ENCODE data around the gene MMP24OS. TPM values are rescaled to one million over a fixed set of nuclear protein-coding genes. Genes with fewer than 3 reads are reported as not detected.
"Not testable (repeated sequence)": the region's sequence is repeated elsewhere in the genome, so short reads cannot be mapped to it uniquely, and the experiment has no call there.

Gene MMP24OS
- 10 to 100 TPM; 22.4 to 23.1 (median 22.9) TPM for total RNA-seq

DNA sequence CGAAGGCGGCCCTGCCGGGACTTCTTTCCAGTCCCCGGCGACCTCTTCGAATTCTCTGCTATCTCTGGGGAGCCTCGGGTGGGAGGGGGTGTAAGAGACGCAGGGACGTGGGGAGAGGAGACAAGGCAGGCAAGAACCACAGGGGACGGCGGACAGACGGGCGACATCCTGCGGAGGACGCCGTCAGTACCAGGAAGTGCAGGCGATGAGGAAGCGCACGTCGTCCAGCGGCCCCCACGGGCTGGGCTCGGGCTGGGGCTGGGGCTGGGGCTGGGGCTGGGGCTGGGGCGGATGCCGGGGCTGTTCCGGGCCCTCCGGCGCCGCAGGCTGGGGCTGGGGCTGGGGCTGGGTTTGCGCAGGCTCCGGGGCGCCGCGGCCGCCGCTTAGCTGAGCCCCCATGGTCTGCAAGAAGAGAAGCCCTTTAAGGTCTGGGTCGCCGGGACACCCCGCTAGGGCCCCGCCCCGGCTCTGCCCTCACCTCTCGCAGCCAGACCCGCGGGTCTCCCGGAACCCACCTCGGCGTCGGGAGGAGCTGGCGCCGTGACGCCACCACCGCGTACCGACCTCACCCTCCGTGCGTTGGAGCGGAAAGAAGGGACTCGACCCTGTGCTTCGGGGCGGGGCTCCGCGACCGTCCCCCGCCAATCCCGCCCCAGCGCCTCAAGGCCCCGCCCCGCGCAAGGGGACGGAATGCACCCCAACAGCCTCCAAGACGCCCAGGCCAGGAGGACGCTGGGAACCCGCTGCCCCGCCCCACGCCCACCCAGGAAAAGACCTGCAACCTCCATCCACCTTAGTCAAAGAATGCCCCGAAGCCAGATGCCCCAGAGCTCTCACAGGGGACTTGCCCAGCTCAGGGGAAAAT lies at the start of gene MMP24OS:
Gene MMP24OS, minus strand, starts transcription at position 592 of the 865 bp plus-strand sequence. Its CDS starts 193 bp downstream, at position 399.
- peak within 1 kb of the TSS; percentile 88 for H3K4me3 Mint-ChIP-seq
- ATAC-seq (peak; percentile 95 to 96), DNase-seq (peak; percentile 84)
- H3K4me1 Mint-ChIP-seq (ENCODE audit: low read depth): peaks cover 24% of the 10 kb centered on the region
- no peaks in the 10 kb centered on the region for H3K9me3 Mint-ChIP-seq
- H3K36me3 Mint-ChIP-seq (ENCODE audit: insufficient read depth): peaks cover 24% of the 10 kb centered on the region
- no peaks in the 10 kb centered on the region for H3K27me3 Mint-ChIP-seq (ENCODE audit: low read depth)

DNA sequence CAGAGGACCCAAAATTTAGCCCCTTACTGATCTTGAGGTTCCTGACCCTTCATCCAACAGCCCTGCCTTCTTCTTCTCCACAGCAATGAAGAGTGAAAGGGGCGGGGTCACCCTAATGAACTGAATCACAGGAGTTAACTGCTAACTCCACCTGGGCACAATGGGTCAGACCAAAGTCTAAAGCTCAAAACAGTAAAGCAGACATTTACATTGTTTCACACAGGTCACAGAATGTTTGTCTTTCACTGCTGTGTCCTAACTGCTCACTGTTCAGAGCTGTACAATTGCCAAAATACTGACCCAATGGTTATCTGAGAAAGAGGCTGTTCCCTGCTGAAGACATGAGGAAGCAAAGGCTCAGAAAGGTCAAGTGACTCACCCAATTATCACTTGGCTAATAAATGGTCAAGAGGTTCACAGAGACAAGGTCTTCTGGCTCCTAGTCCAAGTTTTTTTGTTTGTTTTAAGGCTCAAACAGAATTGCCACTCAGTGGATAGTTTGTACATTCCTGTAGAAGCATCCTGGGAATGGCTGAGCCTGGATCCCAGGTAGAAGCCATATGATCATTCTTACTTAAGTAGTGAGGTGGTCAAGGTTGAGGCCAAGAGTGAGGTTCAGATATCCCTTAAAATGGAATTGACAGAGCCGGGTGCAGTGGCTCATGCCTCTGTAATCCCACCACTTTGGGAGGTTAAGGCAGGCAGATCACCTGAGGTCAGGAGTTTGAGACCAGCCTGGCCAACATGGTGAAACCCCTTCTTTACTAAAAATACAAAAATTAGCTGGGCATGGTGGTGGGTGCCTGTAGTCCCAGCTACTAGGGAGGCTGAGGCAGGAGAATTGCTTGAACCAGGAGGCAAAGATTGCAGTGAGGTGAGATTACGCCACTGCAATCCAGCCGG lies 49.4 kb upstream of the MMP24OS start:
- ATAC-seq (no peak), DNase-seq (no peak)
- no peak overlapping the region for H3K4me3 Mint-ChIP-seq
- H3K27me3 Mint-ChIP-seq (ENCODE audit: low read depth): no peaks in the 10 kb centered on the region
- peaks cover 12% of the 10 kb centered on the region for H3K4me1 Mint-ChIP-seq (ENCODE audit: low read depth)
- H3K36me3 Mint-ChIP-seq (ENCODE audit: insufficient read depth): peaks cover 9% of the 10 kb centered on the region
- no peaks in the 10 kb centered on the region for H3K9me3 Mint-ChIP-seq

DNA sequence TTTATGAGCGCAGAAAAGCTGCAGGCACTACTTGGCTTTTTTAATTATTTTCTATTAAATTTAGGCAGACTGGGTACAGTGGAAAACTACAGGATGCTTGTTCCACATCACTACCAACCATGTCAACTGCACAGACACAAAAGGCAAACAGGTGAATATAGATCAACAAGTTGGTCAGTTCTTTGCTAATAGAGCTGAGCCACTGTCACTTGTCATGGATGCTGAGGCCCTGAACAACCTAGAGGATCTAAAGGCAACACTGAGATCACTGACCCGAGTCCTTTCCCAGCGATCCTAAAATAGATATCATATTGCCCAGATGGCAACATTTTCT lies 48.8 kb upstream of the MMP24OS start:
- no peaks in the 10 kb centered on the region for H3K9me3 Mint-ChIP-seq
- H3K27me3 Mint-ChIP-seq (ENCODE audit: low read depth): no peaks in the 10 kb centered on the region
- H3K4me1 Mint-ChIP-seq (ENCODE audit: low read depth): peaks cover 12% of the 10 kb centered on the region
- H3K4me3 Mint-ChIP-seq: no peak overlapping the region
- ATAC-seq (no peak), DNase-seq (no peak)
- peaks cover 9% of the 10 kb centered on the region for H3K36me3 Mint-ChIP-seq (ENCODE audit: insufficient read depth)

DNA sequence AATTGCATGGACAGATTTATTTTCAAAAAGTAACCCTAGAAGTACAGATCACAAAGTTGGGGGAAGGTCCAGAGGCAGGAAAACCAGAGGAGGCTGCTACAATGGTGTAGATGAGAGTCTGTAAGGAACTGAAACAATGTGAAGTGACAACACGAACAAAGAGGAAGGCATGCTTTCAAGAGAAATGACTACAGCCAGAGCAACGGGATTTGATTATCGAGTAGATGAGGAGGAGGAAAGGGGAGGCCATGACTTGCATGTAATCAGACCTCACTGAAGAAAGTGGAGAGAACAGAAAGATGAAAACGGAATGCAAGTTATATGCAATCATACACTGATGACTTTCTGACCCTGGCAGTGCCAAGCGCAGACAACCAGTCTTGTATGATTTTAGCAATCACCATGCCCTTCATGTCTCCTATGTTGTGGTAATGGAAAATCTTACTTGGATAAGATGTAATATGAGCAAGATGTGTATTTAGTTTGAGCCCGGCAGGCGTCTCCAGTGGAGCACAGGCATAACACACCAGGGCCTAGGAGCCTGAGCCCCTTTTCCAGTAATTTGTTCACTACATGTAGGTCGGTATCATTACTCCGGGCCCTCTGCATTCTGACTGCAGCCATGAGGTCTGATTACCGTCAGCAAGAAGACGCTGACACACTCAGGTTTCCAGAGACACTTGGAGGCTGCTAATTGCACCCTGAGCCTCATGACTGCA lies 48.3 kb upstream of the MMP24OS start:
- no peak for ATAC-seq
- Mint-ChIP-seq H3K4me1 (ENCODE audit: low read depth) (peaks cover 12% of the 10 kb centered on the region), H3K4me3 (no peak overlapping the region), H3K9me3 (no peaks in the 10 kb centered on the region), H3K27me3 (ENCODE audit: low read depth) (no peaks in the 10 kb centered on the region), H3K36me3 (ENCODE audit: insufficient read depth) (peaks cover 9% of the 10 kb centered on the region)
- no peak for DNase-seq

DNA sequence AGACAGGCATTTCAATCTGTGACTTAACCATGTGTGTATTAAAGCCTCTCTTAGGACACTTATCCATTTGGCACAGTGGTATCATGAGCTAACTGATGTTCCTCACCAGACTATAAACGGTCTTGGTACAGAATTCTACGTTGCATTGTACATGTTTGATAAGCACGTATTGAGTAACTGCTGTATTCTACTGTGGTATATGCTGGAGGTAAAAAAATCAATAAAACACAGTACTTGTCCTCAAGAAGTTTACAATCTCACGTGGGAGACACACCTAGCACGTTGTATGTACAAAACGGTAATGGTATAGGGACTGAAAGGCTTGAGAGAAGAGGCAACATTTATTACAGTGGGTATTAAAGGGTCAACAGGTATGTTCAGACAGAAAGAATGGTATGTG lies 47.5 kb upstream of the MMP24OS start:
- DNase-seq: no peak
- H3K27me3 Mint-ChIP-seq (ENCODE audit: low read depth): no peaks in the 10 kb centered on the region
- no peaks in the 10 kb centered on the region for H3K9me3 Mint-ChIP-seq
- no peak for ATAC-seq
- peaks cover 10% of the 10 kb centered on the region for H3K4me1 Mint-ChIP-seq (ENCODE audit: low read depth)
- no peak overlapping the region for H3K4me3 Mint-ChIP-seq
- peaks cover 12% of the 10 kb centered on the region for H3K36me3 Mint-ChIP-seq (ENCODE audit: insufficient read depth)

DNA sequence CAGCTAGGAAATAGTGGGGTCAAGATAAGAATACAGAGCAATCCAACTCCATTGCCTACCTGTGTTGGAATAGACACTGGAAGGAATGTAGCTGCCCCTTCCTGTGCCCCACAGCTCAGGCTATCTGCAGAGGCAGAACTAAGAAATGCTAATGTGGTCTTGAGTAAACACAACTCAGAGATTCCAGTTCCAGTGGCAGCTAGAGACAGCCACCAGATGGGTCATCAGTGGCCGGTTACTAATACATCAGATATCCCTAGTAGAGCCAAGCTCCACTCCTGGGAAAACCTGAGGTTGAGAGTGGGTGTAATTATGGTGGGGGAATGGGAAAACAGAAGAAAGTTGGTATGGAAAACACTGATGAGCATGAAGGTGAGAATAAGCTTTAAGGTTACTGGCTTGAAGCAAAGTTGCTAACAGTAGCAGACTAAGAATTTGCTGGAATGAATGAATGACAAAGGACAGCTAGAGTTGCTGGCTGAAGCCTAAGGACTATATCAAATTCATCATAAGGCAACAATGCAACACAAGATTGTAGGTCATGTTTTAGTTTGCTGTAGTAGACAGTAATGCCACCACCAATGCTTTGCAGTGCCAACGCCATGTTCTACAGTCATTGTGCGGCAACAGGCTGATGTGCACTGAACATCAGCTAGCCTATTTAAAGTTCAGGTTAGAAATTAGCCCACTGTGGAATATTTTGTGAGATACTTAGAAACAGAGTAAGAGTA lies 42.6 kb upstream of the MMP24OS start:
- no peaks in the 10 kb centered on the region for H3K27me3 Mint-ChIP-seq (ENCODE audit: low read depth)
- H3K9me3 Mint-ChIP-seq: no peaks in the 10 kb centered on the region
- no peak overlapping the region for H3K4me3 Mint-ChIP-seq
- peaks cover 6% of the 10 kb centered on the region for H3K36me3 Mint-ChIP-seq (ENCODE audit: insufficient read depth)
- DNase-seq: no peak
- ATAC-seq: no peak
- peaks cover 4% of the 10 kb centered on the region for H3K4me1 Mint-ChIP-seq (ENCODE audit: low read depth)

DNA sequence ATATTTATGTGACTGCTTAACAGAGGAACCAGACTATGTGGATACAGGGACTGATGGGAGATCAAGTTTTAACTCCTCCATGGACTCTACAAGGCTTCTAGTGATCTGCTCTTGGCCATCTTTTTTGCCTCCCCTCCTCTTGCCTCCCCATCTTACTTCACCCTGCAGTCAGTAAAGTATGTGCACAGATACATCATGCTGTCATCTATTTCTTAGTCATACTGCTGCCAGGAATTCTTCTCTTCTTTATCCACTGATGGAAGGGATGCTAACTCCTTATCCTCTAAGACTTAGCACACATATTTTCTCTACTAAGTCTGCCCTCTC lies 41.9 kb upstream of the MMP24OS start:
- H3K36me3 Mint-ChIP-seq (ENCODE audit: insufficient read depth): peaks cover 5% of the 10 kb centered on the region
- ATAC-seq: no peak

DNA sequence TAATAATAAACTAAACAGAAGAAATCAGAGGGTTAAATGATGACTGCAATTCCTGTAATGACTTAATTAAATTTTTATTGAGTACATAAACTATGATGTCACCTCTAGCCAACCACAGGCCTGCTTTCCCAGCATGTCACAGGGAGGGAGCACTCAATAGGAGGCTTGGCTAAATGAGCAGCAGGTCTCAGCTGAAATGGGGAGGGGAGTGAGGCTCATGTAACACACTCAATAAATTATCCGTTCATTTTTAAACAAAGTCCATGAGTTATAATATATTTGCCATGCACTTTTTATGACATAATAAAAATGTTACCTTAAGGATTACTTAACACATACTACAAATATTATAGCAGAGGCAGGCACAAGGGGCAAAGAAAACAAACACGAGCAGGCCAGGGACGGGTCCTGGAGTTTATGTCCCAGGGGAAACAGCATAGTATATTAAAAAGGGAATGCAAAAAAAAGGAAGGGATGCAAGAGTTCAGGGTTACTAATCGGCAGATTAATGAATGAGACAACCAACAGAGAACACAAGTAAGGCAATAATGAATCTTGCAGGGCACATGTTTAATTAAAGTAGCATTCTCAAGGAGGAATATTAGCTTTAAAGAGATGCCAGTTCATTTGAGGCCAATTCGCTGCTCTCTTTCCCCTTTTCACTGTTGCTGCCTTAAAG lies 41.4 kb upstream of the MMP24OS start:
- H3K4me1 Mint-ChIP-seq (ENCODE audit: low read depth): peaks cover 13% of the 10 kb centered on the region
- ATAC-seq (no peak), DNase-seq (no peak)

More for the DNA sequence above, 41.9 kb upstream of the MMP24OS start:
- Mint-ChIP-seq H3K4me1 (ENCODE audit: low read depth) (peaks cover 10% of the 10 kb centered on the region), H3K9me3 (no peaks in the 10 kb centered on the region), H3K4me3 (no peak overlapping the region), H3K27me3 (ENCODE audit: low read depth) (no peaks in the 10 kb centered on the region)
- DNase-seq: no peak

DNA sequence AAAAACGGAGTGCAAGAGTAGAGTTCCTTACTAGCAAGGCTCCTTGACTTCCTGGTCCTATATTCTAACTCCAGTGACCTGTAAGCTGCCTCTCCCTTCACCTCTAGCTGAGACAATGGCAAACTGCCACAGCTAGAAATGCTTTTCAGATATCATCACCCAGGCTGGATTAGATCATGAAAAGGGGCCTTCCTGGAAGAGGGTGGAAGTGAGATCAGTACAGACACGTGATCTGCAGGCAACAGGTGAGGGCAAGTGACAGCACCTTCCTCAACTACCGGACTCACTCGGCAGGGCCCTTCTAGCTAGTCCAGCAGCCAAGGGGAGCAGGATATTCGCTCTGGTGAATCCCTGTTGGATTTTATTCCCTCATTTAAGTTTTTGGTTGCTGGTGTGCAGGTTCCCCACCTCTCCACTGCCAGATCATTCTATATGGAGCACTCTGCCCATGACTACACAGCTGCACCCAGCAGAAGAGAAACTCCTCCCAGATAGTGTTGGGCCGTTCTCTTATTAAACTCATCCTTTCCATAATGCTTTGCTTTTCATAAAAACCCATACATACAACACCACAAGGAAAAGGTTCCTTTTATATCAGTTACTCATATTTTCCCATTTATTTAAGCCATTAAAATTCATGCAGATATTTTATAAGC lies 40.7 kb upstream of the MMP24OS start:
- no peak for ATAC-seq
- Mint-ChIP-seq H3K27me3 (ENCODE audit: low read depth) (no peaks in the 10 kb centered on the region), H3K9me3 (no peaks in the 10 kb centered on the region), H3K4me1 (ENCODE audit: low read depth) (peaks cover 15% of the 10 kb centered on the region), H3K36me3 (ENCODE audit: insufficient read depth) (peaks cover 10% of the 10 kb centered on the region), H3K4me3 (no peak overlapping the region)
- no peak for DNase-seq

More for the DNA sequence above, 41.4 kb upstream of the MMP24OS start:
- Mint-ChIP-seq H3K36me3 (ENCODE audit: insufficient read depth) (peaks cover 8% of the 10 kb centered on the region), H3K27me3 (ENCODE audit: low read depth) (no peaks in the 10 kb centered on the region), H3K4me3 (no peak overlapping the region), H3K9me3 (no peaks in the 10 kb centered on the region)

DNA sequence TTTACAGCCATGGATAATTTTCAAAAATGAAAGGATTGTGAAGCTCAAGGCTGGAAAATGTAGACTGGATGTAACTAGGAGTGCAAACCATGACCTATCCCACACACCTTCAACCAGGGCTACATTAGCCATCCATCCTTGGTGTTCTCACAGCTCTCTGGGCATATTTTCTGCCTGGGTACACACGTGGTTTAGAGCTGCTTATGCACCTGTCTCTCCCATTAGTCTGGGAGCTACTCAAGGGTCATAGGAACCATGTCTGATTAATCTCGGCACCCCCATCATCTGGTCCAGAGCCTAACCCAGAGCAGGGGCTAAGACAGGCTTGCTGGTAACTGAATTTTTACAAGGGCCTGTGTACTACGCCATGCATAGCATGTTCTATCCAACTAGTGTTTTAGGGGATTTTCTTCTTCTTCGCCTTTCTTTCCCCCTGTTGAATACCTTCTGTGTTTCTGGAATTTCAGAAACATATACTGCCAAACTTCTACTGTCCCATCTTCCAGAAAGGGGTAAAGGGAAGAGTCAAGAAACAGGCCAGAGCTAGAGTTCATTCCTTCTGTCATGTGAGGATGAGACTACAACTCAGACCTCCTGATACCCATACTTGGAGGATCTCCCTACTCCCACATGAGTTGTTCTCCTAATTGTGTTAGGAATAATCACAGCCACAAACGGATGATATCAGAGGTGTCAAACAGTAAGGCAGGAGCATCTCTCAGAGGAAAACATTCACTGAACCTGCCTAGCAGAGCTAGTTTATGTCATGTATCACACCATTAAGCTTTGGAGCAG lies 39.7 kb upstream of the MMP24OS start:
- H3K4me1 Mint-ChIP-seq (ENCODE audit: low read depth): peaks cover 17% of the 10 kb centered on the region
- H3K9me3 Mint-ChIP-seq: no peaks in the 10 kb centered on the region
- peaks cover 12% of the 10 kb centered on the region for H3K36me3 Mint-ChIP-seq (ENCODE audit: insufficient read depth)
- no peaks in the 10 kb centered on the region for H3K27me3 Mint-ChIP-seq (ENCODE audit: low read depth)
- no peak overlapping the region for H3K4me3 Mint-ChIP-seq
- DNase-seq (no peak), ATAC-seq (no peak)

DNA sequence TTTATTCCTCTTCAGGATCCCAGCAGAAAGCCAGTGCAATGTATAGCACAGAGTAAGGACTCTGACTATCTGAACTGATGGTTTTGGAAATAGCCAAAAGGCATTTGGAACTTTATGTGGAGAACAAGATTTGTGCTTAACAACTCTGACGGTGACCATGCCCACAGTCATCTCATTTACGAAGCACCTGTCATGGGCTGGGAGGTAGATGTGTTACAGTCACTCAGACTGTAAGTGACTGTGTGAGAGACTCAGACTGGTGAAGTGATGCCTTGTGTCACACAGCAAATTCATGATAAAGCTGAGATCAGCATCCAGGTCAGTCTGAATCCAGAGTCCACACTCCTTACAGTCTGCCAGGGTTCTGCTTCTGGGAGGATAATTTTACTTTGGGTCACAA lies 38.2 kb upstream of the MMP24OS start:
- Mint-ChIP-seq H3K4me1 (ENCODE audit: low read depth) (peaks cover 28% of the 10 kb centered on the region), H3K4me3 (no peak overlapping the region), H3K36me3 (ENCODE audit: insufficient read depth) (peaks cover 15% of the 10 kb centered on the region), H3K9me3 (no peaks in the 10 kb centered on the region), H3K27me3 (ENCODE audit: low read depth) (no peaks in the 10 kb centered on the region)
- ATAC-seq (no peak), DNase-seq (no peak)

DNA sequence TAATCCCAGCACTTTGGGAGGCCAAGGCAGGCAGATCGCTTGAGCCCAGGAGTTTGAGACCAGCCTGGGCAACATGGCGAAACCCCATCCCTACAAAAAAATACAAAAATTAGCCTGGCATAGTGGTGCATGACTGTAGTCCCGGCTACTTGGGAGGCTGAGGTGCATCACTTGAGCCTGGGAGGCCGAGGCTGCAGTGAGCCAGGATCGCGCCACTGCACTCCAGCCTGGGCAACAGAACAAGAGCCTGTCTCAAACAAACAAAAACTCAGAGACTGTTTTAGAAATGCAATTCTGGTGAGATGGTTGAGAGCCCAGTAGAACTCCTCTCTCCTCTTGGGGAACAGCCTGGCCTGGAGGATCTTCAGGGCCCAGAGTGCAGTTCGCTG lies 37.7 kb upstream of the MMP24OS start:
- DNase-seq; ATAC-seq; H3K27me3 Mint-ChIP-seq (ENCODE audit: low read depth); H3K9me3 Mint-ChIP-seq; H3K4me3 Mint-ChIP-seq: not testable (repeated sequence)
- H3K36me3 Mint-ChIP-seq (ENCODE audit: insufficient read depth): peaks cover 12% of the 10 kb centered on the region
- peaks cover 30% of the 10 kb centered on the region for H3K4me1 Mint-ChIP-seq (ENCODE audit: low read depth)
